ENCODE data around the gene OSCAR.

- TF ChIP-seq POLR2A (IDR thresholded peaks at IDR 0.05) = no peak
- no peak for TF ChIP-seq CTCF (IDR thresholded peaks at IDR 0.05)
- TF ChIP-seq EP300 (IDR thresholded peaks at IDR 0.05) = no peak
Measured at GRCh38 chr19:54045771-54046170, 54.8 kb downstream of the OSCAR start.

Data from suprapubic skin (tissue), 3 donors.